Gastroesophageal sphincter (tissue), 3 donors: Measurements from ENCODE around the gene MAP3K20.

Source experiments
- CTCF ChIP-seq, 4 experiments: fragments of 200-600 bp in 2 of 4; fragments of 450-650 bp in 2 of 4; sonication (generic) in 1 of 4; IDR thresholded peaks; one replicate each; pipeline ENCODE4 v1.5.1; 2017 to 2019; ENCODE audit warnings: antibody characterized with exemption in 4 of 4, mild to moderate bottlenecking in 2 of 4, moderate library complexity in 2 of 4
- POLR2A ChIP-seq, 2 donors: fragments of 450-650 bp; IDR thresholded peaks; one replicate each; pipeline ENCODE4 v1.6.1; 2017; ENCODE audit warnings: antibody characterized with exemption in 2 of 2, mild to moderate bottlenecking in 2 of 2, moderate library complexity in 1 of 2

GRCh38 chr2:173059971-173060461, 15.6 kb upstream of the MAP3K20 start:
- TF ChIP-seq CTCF (IDR thresholded peaks at IDR 0.05), result no peak
- TF ChIP-seq POLR2A (IDR thresholded peaks at IDR 0.05), result no peak
